MM.1S (cell line): ENCODE results near the gene C1QTNF5.

Experiments used
- DNase-seq: peaks from one replicate; pipeline ENCODE4 v3.0.0-alpha.2; 2015
- H2AFZ ChIP-seq: fragments of 300-600 bp; sonication (generic); 2 replicates; pipeline ENCODE4 v1.6.0; 2016; ENCODE audit warnings: antibody characterized with exemption, low read length
- H3F3A ChIP-seq: fragments of 300-600 bp; sonication (generic); 2 replicates; pipeline ENCODE4 v1.6.1; 2016; ENCODE audit warnings: mild to moderate bottlenecking, antibody characterized with exemption, low read length, moderate library complexity, mixed read lengths; ENCODE audit not compliant: insufficient read depth
- H3K27ac ChIP-seq: fragments of 300-600 bp; sonication (generic); 2 replicates; pipeline ENCODE4 v1.5.1; 2016; ENCODE audit warnings: mild to moderate bottlenecking, low read length
- H3K27me3 ChIP-seq: fragments of 300-600 bp; sonication (generic); replicated peaks from 2 replicates; pipeline ENCODE4 v1.6.0; 2016; ENCODE audit warnings: low read length; ENCODE audit not compliant: insufficient read depth
- H3K36me3 ChIP-seq: fragments of 300-600 bp; sonication (generic); replicated peaks from 2 replicates; pipeline ENCODE4 v1.6.1; 2016; ENCODE audit warnings: mild to moderate bottlenecking, low read length, mixed read lengths; ENCODE audit not compliant: insufficient read depth
- H3K4me1 ChIP-seq: fragments of 300-600 bp; sonication (generic); 2 replicates; pipeline ENCODE4 v1.6.1; 2016; ENCODE audit warnings: low read length, mixed read lengths
- H3K4me2 ChIP-seq: fragments of 300-600 bp; sonication (generic); 2 replicates; pipeline ENCODE4 v1.6.0; 2016; ENCODE audit warnings: low read depth, low read length
- H3K4me3 ChIP-seq: fragments of 300-600 bp; sonication (generic); 2 replicates; pipeline ENCODE4 v1.5.1; 2016; ENCODE audit warnings: low read length, mixed read lengths
- H3K79me2 ChIP-seq: fragments of 300-600 bp; sonication (generic); 2 replicates; pipeline ENCODE4 v1.6.1; 2016; ENCODE audit warnings: mixed run types, low read length, mixed read lengths
- H3K9ac ChIP-seq: fragments of 300-600 bp; sonication (generic); 2 replicates; pipeline ENCODE4 v1.6.1; 2016; ENCODE audit warnings: low read length, mixed read lengths
- H3K9me2 ChIP-seq: fragments of 300-600 bp; sonication (generic); replicated peaks from 2 replicates; pipeline ENCODE4 v1.6.1; 2016; ENCODE audit warnings: mild to moderate bottlenecking, low read length, mixed read lengths; ENCODE audit not compliant: insufficient read depth
- H3K9me3 ChIP-seq: fragments of 300-600 bp; sonication (generic); replicated peaks from 2 replicates; pipeline ENCODE4 v1.6.1; 2016; ENCODE audit warnings: mild to moderate bottlenecking, low read length, mixed read lengths; ENCODE audit not compliant: insufficient read depth
- H4K20me1 ChIP-seq: fragments of 300-600 bp; sonication (generic); 2 replicates; pipeline ENCODE4 v1.6.1; 2016; ENCODE audit warnings: mild to moderate bottlenecking, low read length, moderate library complexity, mixed read lengths; ENCODE audit not compliant: insufficient read depth
- CTCF ChIP-seq: fragments of 300-600 bp; sonication (generic); IDR thresholded peaks from 2 replicates; pipeline ENCODE4 v1.5.1; 2016; ENCODE audit warnings: antibody characterized with exemption, low read length, mixed read lengths
- EZH2 ChIP-seq: fragments of 300-600 bp; sonication (generic); optimal IDR thresholded peaks from 2 replicates; pipeline ENCODE3; 2017; ENCODE audit warnings: low read depth, mild to moderate bottlenecking, antibody characterized with exemption, low read length, mixed read lengths
- EZH2phosphoT487 ChIP-seq: fragments of 300-600 bp; sonication (generic); IDR thresholded peaks from 2 replicates; pipeline ENCODE4 v1.6.1; 2018; ENCODE audit warnings: antibody characterized with exemption, low read length

Gene C1QTNF5

GRCh38 chr11:119375337-119376196, 34.9 kb upstream of the C1QTNF5 start:
- Histone ChIP-seq H3K9me3 (no peaks in the 10 kb centered on the region), H3K27ac (no peak overlapping the region), H3K9me2 (no peaks in the 10 kb centered on the region), H2AFZ (no peak overlapping the region), H3K9ac (no peak overlapping the region), H3K27me3 (peaks cover 10% of the 10 kb centered on the region; the same call in 1 of the 2 replicates), H3K4me3 (no peak overlapping the region), H3K79me2 (no peaks in the 10 kb centered on the region), H3F3A (no peaks in the 10 kb centered on the region), H3K4me2 (no peak overlapping the region), H4K20me1 (no peaks in the 10 kb centered on the region), H3K4me1 (peaks cover 24% of the 10 kb centered on the region), H3K36me3 (no peaks in the 10 kb centered on the region)
- DNase-seq, result no peak
- TF ChIP-seq EZH2, result no peak
- no peak for TF ChIP-seq CTCF
- no peak for TF ChIP-seq EZH2phosphoT487

- TF ChIP-seq CTCF, result no peak
- TF ChIP-seq EZH2phosphoT487, result no peak
- TF ChIP-seq EZH2, result no peak
- Histone ChIP-seq H3K4me3 (no peak overlapping the region), H3K4me2 (no peak overlapping the region), H3K27me3 (0 out of 2 replicates have a peak, but pooled peaks cover 5% of the 10 kb centered on the region), H3K79me2 (no peaks in the 10 kb centered on the region), H3K27ac (no peak overlapping the region), H2AFZ (no peak overlapping the region), H3K9me3 (no peaks in the 10 kb centered on the region), H3K4me1 (peaks cover 28% of the 10 kb centered on the region), H3F3A (no peaks in the 10 kb centered on the region), H4K20me1 (no peaks in the 10 kb centered on the region), H3K9ac (no peak overlapping the region), H3K36me3 (no peaks in the 10 kb centered on the region), H3K9me2 (no peaks in the 10 kb centered on the region)
- no peak for DNase-seq
Measured at GRCh38 chr11:119374632-119375336, 34.1 kb upstream of the C1QTNF5 start.

- Histone ChIP-seq H3K4me2 (no peak overlapping the region), H3K36me3 (no peaks in the 10 kb centered on the region), H2AFZ (no peak overlapping the region), H3K9me2 (no peaks in the 10 kb centered on the region), H3F3A (no peaks in the 10 kb centered on the region), H3K4me3 (no peak overlapping the region), H3K9ac (no peak overlapping the region), H3K4me1 (peaks cover 28% of the 10 kb centered on the region), H3K79me2 (no peaks in the 10 kb centered on the region), H3K27ac (no peak overlapping the region), H3K9me3 (no peaks in the 10 kb centered on the region), H4K20me1 (no peaks in the 10 kb centered on the region), H3K27me3 (0 out of 2 replicates have a peak, but pooled peaks cover under 1% of the 10 kb centered on the region)
- no peak for TF ChIP-seq EZH2phosphoT487
- no peak for TF ChIP-seq EZH2
- peak; percentile 87 for TF ChIP-seq CTCF
- peak; percentile 38 for DNase-seq
Measured at GRCh38 chr11:119373921-119374631, 33.4 kb upstream of the C1QTNF5 start.
